Stimulated activated CD8-positive, alpha-beta memory T cell treated with anti-CD3 and anti-CD28 coated beads, Interleukin-4, amount 100 ng/mL, for 24 hours (primary cell): ENCODE measurements around the gene ANK3.

Source experiments
- DNase-seq: peaks from one replicate; pipeline ENCODE4 v3.0.0-alpha.2; 2020; ENCODE audit warnings: low read depth

ANK3 gene

DNA sequence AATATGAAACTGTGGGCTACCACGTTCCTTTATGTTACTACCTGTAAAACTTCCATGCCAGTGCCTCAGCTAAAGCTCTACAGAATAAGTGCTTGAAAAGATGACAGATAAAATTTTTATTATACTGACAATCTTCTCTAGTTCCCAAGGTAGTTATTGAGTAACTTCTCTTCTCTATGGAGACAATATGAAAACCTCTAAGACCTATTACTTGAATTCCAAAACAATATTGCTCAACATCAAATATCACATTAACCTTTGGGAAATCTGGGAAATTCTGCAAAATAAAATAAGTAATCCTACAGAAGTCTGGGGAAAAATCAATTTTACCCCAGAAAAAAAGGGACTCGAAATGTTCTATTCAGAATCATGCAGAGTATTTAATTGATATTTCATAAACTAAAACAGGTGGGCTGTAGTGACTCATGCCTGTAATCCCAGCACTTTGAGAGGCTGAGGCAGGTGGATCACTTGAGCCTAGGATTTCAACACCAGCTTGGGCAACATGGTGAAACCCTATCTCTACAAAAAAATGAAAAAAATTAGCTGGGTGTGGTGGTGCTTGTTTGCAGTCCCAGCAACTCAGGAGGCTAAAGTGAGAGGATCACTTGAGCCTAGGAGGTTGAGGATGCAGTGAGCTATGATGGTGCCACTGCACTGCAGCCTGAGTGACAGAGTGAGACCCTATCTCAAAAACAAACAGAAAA lies 23.8 kb upstream of the ANK3 start:
- DNase-seq: no peak

DNA sequence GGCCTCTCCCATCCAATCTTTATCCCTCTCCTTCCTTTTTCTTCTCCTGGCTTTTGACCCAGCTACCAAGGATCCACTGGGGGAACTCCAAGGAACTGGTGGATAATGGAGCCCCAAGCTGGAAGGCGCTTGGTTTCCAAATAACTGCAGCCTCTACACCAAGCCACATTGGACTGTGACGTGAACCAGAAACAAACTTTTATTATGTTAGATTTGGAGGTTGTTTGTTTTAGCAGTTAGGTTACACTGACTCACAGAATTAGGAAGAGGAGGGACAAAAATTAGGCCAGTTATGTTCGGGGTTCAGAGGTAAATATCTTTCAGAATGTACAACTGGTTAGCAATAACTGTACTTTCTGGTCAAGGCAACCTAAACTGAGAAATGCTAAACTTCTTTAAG lies 21.3 kb upstream of the ANK3 start:
- no peak for DNase-seq

DNA sequence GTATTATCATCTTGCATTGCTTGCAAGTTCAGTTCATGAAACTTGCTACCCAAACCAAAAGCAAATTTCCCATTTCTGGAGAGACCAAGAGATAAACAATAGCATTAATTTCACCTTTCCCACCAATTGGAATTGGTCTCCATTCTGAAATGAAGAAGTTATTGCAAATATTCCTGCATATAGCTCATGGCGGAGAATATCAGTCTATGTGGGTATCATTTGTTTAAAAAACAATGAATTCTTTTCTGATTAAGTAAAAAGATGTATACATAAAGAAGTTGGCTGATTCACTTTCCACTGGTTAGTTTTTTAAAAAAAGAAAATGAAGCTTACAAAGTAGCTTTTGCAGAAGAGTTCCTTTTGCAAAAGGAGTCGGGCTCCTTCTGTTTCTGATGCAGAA lies 19.5 kb upstream of the ANK3 start:
- DNase-seq: no peak

DNA sequence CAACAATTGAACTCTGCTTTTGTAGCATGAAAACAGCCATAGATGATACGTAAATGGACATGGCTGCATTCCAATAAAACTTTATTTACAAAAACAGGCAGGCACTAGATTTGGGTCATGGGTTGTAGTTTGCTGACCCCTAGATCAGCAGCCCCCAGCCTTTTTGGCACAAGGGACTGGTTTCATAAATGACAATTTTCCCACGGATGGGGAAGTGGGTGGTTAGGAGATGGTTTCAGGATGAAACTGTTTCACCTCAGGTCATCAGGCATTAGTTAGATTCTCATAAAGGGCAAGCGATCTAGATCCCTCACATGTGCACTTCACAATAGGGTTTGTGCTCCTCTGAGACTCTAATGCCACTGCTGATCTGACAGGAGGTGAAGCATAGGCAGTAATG lies 16.5 kb upstream of the ANK3 start:
- DNase-seq: no peak

DNA sequence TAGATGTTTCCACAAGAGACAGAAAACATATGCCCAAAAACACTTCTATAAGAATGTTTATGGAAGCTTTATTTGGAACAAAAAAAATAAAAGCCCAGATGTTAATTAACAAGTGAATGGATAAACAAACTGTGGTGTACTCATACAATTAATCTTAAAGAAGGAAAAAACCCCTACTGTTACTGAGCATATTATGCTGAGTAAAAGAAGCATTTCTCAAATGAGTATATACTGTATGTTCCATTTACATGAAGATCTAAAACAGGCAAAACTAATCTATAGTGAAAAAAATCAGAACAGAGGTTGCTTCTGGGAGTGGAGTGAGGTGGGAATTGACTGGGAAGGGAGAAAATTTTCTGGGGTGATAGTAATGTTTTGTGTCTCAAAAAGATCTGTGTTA lies 15.5 kb upstream of the ANK3 start:
- DNase-seq: no peak

DNA sequence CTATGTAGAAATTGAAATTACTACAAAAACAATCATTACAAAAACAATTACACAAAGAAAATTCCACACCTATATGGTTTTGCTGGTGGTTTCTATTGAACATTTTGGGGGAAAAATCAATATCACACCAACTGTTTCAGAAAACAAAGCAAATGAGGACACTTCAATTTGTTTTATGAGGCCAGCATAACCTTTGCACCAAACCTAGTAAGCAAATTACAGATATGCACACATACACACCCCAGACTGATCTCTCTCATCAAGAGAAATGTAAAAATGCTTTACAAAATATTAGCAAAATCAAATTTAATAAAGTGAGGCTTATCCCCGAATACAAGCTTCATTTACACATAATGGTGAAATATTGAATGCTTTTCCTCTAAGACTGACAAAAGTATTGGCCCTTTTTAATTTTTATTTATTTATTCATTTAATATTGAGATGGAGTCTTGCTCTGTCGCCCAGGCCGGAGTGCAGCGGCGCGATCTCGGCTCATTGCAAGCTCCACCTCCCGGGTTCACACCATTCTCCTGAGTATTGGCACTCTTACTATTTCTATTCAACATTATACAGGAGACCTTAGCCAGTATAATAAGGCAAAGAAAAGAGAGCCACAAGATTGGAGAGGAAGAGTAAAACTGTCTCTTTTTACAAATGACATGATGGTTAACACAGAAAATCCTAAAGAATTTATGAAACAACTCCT lies 13.6 kb upstream of the ANK3 start:
- DNase-seq: no peak

DNA sequence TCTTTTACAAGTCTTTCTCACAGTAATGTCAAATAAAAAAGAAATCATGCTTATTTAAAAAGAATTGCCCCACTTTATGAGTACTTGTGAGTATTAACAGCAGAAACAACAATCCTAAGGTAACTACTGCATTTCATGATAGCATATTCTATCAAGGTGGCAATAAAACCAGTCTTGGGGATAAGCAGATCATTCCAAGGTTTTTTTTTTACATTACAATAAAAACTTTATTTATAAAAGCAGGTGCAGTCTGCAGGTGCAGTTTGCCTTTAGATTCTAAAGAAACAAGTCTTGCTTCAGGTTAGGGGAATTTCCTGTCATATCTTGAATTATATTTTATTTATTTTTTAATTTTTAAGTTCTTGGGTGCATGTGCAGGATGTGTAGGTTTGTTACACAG lies 10.7 kb upstream of the ANK3 start:
- no peak for DNase-seq

DNA sequence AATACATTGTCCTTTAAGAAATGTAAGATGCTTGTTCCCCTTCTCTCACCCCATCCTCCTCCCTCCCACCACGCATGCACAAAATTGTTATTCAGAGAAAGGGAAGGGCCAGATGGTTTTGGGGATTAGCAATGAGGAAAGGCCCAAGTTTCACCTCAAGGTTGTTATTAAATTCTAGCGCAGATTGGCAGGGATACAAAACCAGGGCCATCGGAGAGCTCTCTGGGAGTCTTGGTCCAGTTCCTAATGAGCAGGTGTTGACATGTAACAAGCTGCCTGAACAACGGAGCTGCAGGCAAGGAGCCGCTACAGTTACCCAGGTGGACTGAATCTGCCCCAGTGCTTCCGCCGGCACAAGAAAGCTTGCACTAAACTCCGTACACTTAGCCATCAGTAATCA lies 9.7 kb upstream of the ANK3 start:
- DNase-seq: no peak

DNA sequence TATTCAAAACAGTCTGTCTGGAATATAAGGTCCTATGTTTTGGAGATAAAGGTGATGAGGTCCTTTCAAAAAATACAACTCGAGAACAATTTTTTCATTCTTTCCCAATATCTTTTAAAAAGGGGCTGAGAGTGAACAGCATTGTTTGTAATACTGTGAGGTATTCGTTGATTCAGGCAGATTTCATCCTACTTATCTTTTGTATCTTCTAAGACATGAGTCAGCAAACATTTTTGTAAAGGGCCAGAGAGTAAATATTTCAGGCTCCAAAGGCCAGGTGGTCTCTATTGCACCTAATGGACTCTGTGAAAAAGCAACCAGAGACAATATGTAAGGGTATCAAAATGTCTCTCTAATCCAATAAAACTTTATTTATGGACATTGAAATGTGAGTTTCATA lies 8.1 kb upstream of the ANK3 start:
- DNase-seq: no peak

DNA sequence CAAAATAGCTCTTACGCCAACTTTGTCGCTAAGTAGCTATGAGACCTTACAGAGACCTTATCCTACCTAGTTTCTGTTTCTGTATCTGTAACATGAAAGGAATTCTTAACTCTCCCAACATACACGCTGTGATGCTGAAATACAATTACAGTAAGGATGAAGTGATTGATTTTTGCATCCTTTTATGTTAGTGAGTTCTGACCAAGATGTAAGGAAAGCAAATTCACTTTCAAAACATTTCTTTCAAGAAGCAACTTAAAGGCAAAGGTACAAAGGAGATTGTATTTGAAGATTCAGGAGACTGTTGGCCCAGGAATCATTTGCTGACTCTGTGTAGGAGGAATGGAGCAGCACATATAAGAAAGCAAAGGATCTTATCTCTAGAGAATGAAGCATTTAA lies 7.1 kb upstream of the ANK3 start:
- DNase-seq: no peak

DNA sequence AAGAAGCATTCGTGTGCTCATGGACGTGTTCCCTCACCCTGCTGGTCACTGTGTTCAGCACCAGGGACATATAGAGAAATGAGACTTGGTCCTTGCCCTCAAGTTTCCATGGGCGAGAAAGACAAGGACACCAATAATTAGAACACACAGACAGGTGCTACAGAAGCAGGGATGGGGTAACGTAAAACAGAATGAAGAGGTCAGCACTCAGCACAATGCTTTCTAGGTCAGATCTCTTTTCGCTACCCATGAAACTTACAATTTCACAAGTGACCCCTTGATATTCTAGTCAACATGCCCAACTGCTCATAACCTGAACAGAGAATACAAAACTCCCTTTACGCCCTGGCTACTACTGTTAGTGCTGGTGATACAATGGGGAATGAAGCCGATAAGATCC lies 6.0 kb upstream of the ANK3 start:
- no peak for DNase-seq

DNA sequence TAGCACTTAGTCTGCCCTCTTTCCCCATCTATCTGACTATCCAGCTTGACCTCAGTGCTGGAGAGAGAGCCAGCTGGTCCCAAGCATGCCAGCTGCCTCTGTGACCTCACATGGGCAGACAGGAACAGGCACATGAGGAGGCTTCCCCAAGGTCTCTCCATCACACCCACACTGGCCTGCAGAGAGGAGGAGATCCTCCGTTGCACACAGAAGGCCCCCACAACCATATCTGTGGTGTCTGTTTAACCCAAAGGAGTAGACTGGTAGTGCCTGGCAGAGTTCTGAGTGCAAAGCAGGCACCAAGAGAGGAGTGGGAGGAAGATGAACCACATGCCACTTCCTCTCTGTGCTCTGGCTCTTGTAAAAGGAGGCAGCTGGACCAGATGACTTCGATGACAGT lies 4.8 kb upstream of the ANK3 start:
- no peak for DNase-seq

DNA sequence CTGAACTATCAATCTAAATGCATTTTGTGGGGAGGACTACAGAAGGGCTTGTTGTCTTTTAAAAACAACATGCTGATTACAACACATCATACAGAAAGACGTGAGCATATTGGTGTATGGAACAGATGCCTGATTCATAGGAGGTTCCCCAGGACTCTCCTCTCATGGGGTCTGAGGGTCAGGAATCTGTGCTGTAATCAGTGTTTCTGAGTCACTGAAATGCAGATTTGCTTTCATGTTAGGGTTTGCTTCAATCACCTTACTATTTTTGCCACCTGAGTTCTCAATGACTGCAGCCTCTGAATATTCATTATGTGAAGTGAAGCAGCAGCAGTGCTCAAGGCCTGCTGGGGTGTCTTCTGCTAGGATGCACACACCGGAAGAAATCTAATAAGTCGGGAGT lies 550 bp upstream of the ANK3 start:
- no peak for DNase-seq

DNA sequence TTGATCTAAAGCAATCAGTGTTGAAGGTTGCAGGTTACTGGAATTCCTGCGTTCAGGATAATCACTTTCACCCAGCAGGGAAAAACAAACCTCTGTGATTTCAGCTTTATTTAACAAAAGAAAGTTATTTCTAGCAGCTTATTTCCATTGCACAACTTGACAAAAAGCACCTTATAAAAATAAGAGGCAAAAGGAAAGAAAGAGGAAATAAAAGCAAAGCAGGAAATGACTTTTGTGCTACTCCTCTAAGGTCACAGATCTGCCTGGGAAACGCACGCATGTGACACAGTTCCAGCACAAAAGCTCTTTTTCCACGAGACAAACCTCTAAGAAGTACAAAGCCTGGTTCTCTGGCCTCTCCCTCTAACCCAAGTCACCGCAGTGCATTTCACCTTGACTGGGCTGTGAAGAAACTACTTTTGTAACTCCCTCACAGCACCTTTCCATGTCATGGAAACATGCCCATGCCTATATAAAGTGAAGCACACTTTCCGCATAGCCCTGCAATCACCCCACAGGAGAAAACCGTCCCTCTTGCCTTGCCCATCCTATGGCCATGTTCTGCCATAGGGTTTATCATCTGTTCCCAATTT lies 870 bp downstream of the ANK3 start:
- DNase-seq: no peak

DNA sequence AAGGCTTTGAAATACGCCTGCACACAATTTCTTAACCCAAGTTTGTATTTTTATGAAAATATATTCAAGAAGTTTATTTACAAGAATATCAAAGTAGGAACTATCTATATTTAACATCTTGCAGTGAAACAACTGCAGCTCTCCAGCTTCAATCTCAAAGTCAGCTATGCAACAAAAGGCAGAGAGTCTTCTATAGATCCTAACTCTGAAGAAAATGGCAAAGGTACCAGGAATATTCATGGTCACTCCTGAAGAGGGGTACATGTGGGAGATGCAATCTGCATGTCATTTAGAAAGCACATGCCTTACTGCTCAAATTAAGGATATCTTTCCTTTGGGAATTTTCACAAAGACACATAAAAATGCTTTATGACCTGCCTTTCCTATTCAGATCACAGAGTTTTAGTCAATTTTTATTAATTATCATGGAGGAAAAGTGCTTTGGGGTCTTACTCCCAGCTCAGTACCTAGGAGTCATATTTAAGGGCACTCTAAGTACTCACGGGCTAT lies 1.5 kb downstream of the ANK3 start:
- DNase-seq: no peak

DNA sequence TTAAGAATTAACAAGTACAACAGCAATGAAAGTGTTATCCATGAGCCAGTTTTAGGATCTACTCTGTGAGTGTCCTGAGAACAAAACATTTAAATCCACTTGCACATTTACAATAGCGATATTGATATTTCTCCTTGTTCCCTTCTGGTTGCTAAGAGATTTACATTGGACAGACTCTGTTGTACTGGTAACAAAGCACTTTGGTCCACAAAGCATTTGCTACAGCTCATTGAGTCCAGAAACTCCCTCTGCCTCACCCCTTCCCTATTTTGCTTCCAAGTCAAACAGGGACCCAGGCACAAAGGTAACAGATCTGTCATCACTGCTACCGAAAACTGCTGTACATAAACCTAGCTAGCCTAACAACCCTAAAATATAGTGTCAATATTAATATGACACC lies 2.1 kb downstream of the ANK3 start:
- no peak for DNase-seq

DNA sequence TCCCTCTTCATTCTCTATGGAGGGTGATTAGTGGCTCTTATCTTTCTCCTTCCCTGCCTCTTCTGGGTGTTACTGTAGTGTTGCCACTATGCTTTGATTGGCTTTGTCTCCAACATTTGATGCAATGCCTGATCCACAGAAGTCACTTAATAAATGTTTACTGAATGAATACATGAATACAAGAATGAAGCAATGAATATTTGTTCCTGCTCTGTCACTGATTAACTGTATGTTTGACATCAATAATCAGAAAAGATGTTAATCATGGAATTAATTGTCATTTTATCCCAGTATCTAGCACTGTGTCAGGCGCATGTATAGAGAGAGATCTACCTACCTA lies 4.3 kb downstream of the ANK3 start:
- no peak for DNase-seq

DNA sequence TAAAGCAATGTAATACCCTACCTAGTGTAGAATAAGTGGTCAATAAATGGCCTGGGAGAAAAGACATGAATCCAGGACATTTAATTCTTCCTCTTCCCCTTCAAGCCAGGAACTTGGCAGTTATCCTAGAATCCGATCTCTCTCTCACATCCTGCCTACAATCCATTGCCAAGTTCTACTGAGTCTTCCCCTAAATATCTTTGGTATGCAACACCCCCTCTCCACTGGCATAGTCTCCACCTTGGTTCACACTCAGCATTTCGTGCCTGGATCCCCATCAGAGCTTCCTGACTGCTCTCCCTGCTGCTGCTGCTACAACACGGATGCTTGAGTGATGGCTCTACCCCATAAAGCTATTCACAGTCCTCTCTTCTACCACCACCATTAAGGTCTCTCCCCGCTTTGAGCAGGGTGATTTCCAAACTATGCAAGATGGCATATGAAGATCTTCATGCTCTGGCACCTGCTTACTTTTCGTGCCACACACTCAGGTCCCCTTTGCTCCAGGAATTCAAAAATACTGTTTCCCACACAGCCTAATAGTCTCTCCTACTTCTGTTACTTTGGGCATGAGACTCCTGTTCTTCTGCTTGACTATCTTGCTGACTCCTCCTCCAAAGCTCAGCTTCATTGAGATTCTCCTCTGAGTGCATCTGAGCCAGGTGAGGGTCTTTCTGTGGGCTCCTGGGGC lies 4.8 kb downstream of the ANK3 start:
- DNase-seq: no peak

DNA sequence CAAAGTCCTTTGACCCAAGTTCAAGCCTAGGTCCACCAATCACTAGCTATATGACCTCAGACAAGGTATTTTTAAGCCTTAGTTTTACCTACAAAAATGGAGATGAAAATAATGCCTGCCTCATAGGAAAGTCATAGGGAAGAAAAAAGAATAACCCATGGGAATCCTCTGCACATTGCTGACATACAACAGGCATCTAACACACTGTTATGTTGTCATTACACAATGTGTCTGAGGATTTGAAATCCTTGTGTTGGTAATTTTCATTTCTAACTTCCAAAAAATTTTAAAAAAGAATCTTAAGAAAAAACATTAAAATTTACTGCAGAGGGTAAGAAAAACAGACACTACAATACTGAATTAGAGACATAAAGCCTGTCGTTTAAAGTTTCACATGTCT lies 5.7 kb downstream of the ANK3 start:
- DNase-seq: no peak

DNA sequence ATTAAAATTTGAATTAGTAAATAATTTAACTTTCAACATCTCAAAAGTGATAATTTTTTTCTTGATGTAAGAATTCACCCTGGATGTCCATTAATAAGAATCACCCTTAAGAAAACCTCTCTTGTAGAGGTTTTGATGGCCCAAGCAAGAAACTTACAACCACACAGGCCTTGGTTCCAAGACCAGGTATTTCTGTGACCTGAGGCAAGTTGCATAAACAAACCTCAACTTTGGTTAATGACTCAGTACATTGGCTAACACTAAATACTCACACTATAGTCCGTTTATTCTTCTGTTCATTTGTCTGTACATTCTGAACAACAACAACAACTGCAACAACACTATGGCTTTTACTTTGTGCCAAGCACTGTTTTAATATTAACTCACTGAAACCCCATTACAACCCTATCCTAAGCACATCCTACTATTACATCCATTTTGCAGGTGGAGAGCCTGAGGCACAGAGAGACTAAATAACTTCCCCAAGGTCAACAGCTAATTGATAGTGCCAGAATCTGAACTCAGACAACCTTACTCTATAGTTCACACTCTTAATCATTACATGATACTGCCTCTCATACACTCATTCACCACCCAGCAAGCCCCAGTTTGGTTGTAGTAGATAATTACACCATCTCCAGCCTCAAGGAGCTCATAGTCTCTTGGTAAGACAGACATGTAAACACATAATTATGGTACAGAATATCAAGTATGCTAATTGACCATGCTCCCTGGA lies 6.6 kb downstream of the ANK3 start:
- no peak for DNase-seq

DNA sequence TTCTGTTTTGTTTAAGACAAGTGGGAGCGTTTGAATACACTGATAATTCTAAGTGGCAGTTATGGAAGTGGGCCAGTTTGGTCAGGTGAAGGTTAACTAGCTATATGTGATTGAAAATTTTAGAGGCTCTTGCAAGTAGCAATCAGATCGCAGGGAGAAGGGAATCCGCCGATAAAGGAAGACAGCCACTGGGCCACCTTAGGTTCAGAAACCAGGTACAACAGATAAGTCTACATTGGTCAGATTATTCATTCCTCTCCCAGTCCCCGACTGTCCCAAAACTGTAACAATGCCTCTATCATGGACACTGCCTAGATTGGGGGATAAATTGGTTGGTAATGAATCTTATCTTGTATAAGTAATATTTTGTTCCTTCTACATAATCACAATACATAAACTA lies 8.9 kb downstream of the ANK3 start:
- no peak for DNase-seq

DNA sequence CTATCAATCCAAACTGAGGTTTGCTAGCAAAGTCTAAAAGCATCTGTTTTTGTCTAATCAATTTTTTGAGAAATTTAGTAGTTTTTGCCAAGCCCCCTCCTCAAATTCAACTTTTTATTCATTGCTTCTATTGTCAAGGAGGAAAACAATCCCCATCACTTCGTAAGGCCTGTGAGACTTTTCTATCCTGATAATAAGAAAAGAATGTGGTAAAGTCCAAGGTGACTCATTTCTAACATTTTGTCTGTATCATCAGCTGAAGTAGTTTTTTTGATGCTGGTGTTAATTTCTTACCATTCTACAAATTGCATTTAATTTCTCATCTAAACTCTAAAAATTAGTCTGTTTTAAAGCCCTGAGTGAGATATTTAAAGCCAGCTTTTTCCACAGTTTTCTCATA lies 11.7 kb downstream of the ANK3 start:
- no peak for DNase-seq

DNA sequence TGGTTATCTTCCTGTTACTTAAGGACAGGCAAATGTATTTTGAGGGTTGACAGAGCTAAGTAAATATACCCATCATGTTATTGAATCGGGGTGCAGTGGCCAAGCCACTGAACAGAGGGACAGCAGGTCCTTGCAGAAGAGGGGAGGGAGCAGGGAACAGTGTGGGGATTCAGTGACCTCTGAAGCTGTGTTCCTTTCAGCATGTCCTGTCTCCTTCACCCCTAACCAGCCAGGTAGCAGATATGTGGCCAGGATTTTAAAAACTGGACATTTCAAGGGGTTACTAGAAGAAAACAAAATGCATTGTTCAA lies 12.7 kb downstream of the ANK3 start:
- DNase-seq: no peak
